ENCODE results near the gene GPR107. TPM values are rescaled to one million over a fixed set of nuclear protein-coding genes. Genes with fewer than 3 reads are reported as not detected.

Gene GPR107
- total and polyA plus RNA-seq, 8 donors, result 3.4 to 37.8 (median 13.2) TPM

GRCh38 chr9:130145658-130146057 is 92.0 kb downstream of the GPR107 start:
- no peaks in the 10 kb centered on the region for H3K36me3 ChIP-seq
- H3K27ac ChIP-seq, result no peak overlapping the region
- H3K4me3 ChIP-seq, result no peak overlapping the region
- WGBS, 5 donors, result 50 to 70% (median 64%) methylated on average over 1 of the region's 1 CpG
- TF ChIP-seq EP300 (IDR thresholded peaks at IDR 0.05), result no peak
- TF ChIP-seq POLR2AphosphoS5 (IDR thresholded peaks at IDR 0.05), result no peak
- TF ChIP-seq POLR2A (IDR thresholded peaks at IDR 0.05), result no peak
- no peak for TF ChIP-seq CTCF (IDR thresholded peaks at IDR 0.05)
- peaks cover 0 to 13% (median 0%) of the 10 kb centered on the region in 3 donors for H3K27me3 ChIP-seq
- intact Hi-C loops (cut with DNase I; ENCODE audit: low total_unique reads), result no loop called here
- no peaks in the 10 kb centered on the region for H3K9me3 ChIP-seq
- DNase-seq, result no peak
- peaks cover 0 to 18% (median 12%) of the 10 kb centered on the region in 4 donors for H3K4me1 ChIP-seq

GRCh38 chr9:130147198-130147597 is 93.5 kb downstream of the GPR107 start:
- peaks cover 0 to 13% (median 0%) of the 10 kb centered on the region in 3 donors for H3K27me3 ChIP-seq
- peaks cover 0 to 14% (median 12%) of the 10 kb centered on the region in 4 donors for H3K4me1 ChIP-seq

GRCh38 chr9:130147910-130148309 is 94.2 kb downstream of the GPR107 start:
- H3K27me3 ChIP-seq, result peaks cover 0 to 13% (median 0%) of the 10 kb centered on the region in 3 donors
- intact Hi-C loops (cut with DNase I; ENCODE audit: low total_unique reads), result no loop called here
- H3K4me1 ChIP-seq, result peaks cover 0 to 14% (median 12%) of the 10 kb centered on the region in 4 donors
- no peaks in the 10 kb centered on the region for H3K9me3 ChIP-seq
- no peaks in the 10 kb centered on the region for H3K36me3 ChIP-seq
- 90 to 96% (median 93%) methylated on average over 3 of the region's 3 CpGs for WGBS, 5 donors
- TF ChIP-seq CTCF (IDR thresholded peaks at IDR 0.05) (no peak), POLR2AphosphoS5 (IDR thresholded peaks at IDR 0.05) (no peak), EP300 (IDR thresholded peaks at IDR 0.05) (no peak), POLR2A (IDR thresholded peaks at IDR 0.05) (no peak)
- DNase-seq, result no peak
- H3K27ac ChIP-seq, result no peak overlapping the region
- no peak overlapping the region for H3K4me3 ChIP-seq

More at GRCh38 chr9:130147198-130147597, 93.5 kb downstream of the GPR107 start:
- intact Hi-C loops (cut with DNase I; ENCODE audit: low total_unique reads), result no loop called here
- no peak overlapping the region for H3K4me3 ChIP-seq
- no peak overlapping the region for H3K27ac ChIP-seq
- H3K9me3 ChIP-seq, result no peaks in the 10 kb centered on the region
- no peaks in the 10 kb centered on the region for H3K36me3 ChIP-seq
- WGBS, 5 donors, result 72 to 82% (median 76%) methylated on average over 5 of the region's 5 CpGs
- DNase-seq, result no peak
- TF ChIP-seq CTCF (IDR thresholded peaks at IDR 0.05) (no peak), POLR2A (IDR thresholded peaks at IDR 0.05) (no peak), POLR2AphosphoS5 (IDR thresholded peaks at IDR 0.05) (no peak), EP300 (IDR thresholded peaks at IDR 0.05) (no peak)

GRCh38 chr9:130149031-130149430 is 95.3 kb downstream of the GPR107 start:
- TF ChIP-seq POLR2A (IDR thresholded peaks at IDR 0.05) (no peak), CTCF (IDR thresholded peaks at IDR 0.05) (no peak), POLR2AphosphoS5 (IDR thresholded peaks at IDR 0.05) (no peak), EP300 (IDR thresholded peaks at IDR 0.05) (no peak)
- no peaks in the 10 kb centered on the region for H3K9me3 ChIP-seq
- no peak overlapping the region for H3K4me3 ChIP-seq
- DNase-seq, result no peak
- intact Hi-C loops (cut with DNase I; ENCODE audit: low total_unique reads), result no loop called here
- H3K4me1 ChIP-seq, result peaks cover 0 to 9% (median 8%) of the 10 kb centered on the region in 4 donors
- H3K27me3 ChIP-seq, result peaks cover 0 to 5% (median 0%) of the 10 kb centered on the region in 3 donors
- no peak overlapping the region for H3K27ac ChIP-seq
- 61 to 86% (median 78%) methylated on average over 5 of the region's 5 CpGs for WGBS, 5 donors
- no peaks in the 10 kb centered on the region for H3K36me3 ChIP-seq

Measured in stomach (tissue), 9 donors.